ENCODE results near the gene SDR42E1. TPM values are rescaled to one million over a fixed set of nuclear protein-coding genes. Genes with fewer than 3 reads are reported as not detected.
A peak's percentile ranks its signal among the peaks of the same experiment; 100 is the strongest.

Gene SDR42E1
- total RNA-seq, 1 donor from 2014 or later, result 4.2 TPM

DNA sequence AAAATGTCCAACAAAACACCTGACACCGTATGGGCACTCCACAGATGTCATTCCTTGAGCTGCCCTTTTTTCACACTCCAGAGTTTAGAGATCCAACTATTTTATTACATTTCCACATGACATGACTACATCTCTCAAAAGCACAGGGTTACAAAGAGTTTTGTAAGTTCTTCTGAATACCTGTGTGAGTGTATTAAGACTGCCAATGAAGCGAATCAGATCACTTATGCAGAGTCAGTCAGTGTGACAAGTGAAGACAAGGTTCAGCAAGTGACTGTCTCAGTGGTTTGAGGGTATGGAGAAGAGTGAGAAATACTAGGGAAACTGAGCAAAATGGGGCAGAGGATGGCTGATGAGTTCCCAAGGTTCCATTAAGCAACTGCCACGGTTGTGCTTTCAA, 8.4 kb downstream of the SDR42E1 start:
- no peak for DNase-seq (ENCODE audit: extremely low spot score in 2 of 2)
- Histone ChIP-seq H3K27ac (no peak overlapping the region), H3K4me1 (no peaks in the 10 kb centered on the region), H3K27me3 (no peaks in the 10 kb centered on the region), H3K36me3 (no peaks in the 10 kb centered on the region), H3K4me3 (no peak overlapping the region), H3K9me3 (no peaks in the 10 kb centered on the region)
- TF ChIP-seq POLR2A (IDR thresholded peaks at IDR 0.05) (no peak), POLR2AphosphoS5 (IDR thresholded peaks at IDR 0.05; ENCODE audit: insufficient read depth in 1 of 2, low read depth in 1 of 2) (no peak)
- TF ChIP-seq, protein P1, sequence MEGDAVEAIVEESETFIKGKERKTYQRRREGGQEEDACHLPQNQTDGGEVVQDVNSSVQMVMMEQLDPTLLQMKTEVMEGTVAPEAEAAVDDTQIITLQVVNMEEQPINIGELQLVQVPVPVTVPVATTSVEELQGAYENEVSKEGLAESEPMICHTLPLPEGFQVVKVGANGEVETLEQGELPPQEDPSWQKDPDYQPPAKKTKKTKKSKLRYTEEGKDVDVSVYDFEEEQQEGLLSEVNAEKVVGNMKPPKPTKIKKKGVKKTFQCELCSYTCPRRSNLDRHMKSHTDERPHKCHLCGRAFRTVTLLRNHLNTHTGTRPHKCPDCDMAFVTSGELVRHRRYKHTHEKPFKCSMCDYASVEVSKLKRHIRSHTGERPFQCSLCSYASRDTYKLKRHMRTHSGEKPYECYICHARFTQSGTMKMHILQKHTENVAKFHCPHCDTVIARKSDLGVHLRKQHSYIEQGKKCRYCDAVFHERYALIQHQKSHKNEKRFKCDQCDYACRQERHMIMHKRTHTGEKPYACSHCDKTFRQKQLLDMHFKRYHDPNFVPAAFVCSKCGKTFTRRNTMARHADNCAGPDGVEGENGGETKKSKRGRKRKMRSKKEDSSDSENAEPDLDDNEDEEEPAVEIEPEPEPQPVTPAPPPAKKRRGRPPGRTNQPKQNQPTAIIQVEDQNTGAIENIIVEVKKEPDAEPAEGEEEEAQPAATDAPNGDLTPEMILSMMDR (IDR thresholded peaks at IDR 0.05), result no peak
- intact Hi-C loops (cut with DNase I), result no loop called here

DNA sequence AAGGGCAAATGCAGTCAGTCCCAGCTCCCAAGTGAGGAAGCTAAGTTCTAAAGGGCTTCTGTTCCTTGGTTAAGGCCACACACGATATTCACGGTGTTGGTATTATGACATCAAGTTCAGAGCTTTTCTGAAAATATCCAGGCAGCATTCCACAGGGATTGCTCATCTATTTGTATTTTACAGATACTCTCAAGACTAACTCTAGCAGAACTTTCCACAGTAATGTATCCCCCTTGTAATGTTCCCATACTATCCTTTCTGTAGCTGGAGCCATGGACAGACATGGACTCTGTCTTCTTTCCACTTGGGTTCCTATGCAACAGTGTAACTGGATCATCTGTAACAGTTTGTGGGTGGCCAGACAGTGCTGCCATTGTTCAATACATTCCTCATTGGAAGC, 13.5 kb downstream of the SDR42E1 start:
- no peak overlapping the region for H3K4me3 ChIP-seq
- H3K36me3 ChIP-seq, result no peaks in the 10 kb centered on the region
- intact Hi-C loops (cut with DNase I), result no loop called here
- H3K4me1 ChIP-seq, result peaks cover 17% of the 10 kb centered on the region
- TF ChIP-seq POLR2AphosphoS5 (IDR thresholded peaks at IDR 0.05; ENCODE audit: insufficient read depth in 1 of 2, low read depth in 1 of 2) (no peak), POLR2A (IDR thresholded peaks at IDR 0.05) (no peak)
- TF ChIP-seq, protein P1 (IDR thresholded peaks at IDR 0.05), result no peak
- no peaks in the 10 kb centered on the region for H3K27me3 ChIP-seq
- no peaks in the 10 kb centered on the region for H3K9me3 ChIP-seq
- H3K27ac ChIP-seq, result peak overlapping the region; percentile 30
- no peak for DNase-seq (ENCODE audit: extremely low spot score in 2 of 2)

DNA sequence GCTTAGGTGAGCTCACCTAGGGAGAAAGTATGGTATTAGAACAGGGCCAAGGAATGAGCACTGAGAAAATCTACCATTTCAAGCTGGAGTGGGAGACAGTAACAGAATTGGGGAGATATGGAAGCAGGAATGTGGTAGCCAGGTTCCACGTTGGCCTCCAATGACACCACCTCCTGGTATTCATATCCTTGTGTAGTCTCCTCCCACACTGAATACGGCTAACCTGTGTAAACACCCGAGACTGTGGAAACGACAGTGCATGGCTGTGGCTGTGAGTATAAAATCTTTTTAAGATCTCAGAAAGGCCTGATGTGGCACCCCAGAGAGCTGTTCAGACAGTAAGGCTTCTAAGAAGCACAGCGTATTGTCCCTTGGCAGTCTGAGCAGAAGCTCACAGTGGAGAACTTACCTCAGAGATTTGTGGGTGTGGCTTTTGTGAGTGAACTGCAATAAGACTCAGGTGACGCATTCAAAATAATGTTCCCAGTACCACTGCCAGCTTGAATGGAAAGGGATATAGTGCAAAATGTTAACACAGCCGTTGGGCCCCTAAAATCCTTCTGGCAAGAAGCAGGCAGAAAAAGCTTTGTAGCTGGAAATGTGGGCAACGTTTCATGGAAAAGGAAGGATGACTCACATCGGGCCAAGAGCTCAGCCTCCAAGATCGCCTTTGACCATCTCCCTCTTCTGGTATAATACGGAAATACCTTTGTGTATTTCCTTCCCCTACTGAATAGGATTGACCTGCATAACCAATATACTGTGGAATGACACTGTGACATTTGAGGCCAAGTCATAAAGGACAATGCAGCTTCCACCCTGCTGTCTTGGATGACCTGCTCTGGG, 14.4 kb downstream of the SDR42E1 start:
- intact Hi-C loops (cut with DNase I), result no loop called here

DNA sequence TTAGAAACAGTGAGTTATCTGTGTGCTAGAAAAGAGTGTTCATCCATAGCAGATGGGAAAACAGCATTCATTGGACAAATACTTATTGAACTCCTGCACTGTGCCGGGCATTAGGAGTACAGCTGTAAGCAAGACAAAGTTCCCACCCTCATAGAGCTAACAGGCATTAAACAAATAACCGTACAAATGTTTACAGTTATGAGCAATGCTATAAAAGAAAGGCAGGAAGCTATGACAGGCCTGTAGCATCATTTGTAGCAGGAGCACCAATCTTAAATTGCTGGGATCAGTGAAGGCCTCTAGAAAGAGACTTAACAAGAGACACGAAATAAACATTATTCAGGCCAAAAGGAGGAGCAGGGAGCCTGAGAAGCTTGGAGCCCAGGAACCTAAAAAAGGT, 15.6 kb downstream of the SDR42E1 start:
- Histone ChIP-seq H3K36me3 (no peaks in the 10 kb centered on the region), H3K27me3 (no peaks in the 10 kb centered on the region), H3K4me1 (peaks cover 17% of the 10 kb centered on the region), H3K9me3 (no peaks in the 10 kb centered on the region), H3K4me3 (no peak overlapping the region), H3K27ac (no peak overlapping the region)
- no peak for TF ChIP-seq POLR2AphosphoS5 (IDR thresholded peaks at IDR 0.05; ENCODE audit: insufficient read depth in 1 of 2, low read depth in 1 of 2)
- no peak for TF ChIP-seq POLR2A (IDR thresholded peaks at IDR 0.05)
- TF ChIP-seq, protein P1 (IDR thresholded peaks at IDR 0.05), result no peak
- intact Hi-C loops (cut with DNase I), result no loop called here
- DNase-seq (ENCODE audit: extremely low spot score in 2 of 2), result no peak

More for the DNA sequence above, 14.4 kb downstream of the SDR42E1 start:
- no peaks in the 10 kb centered on the region for H3K9me3 ChIP-seq
- H3K4me3 ChIP-seq, result no peak overlapping the region
- peak in 1 of 2 donors; percentile 55 for TF ChIP-seq POLR2AphosphoS5 (IDR thresholded peaks at IDR 0.05; ENCODE audit: insufficient read depth in 1 of 2, low read depth in 1 of 2)
- TF ChIP-seq, protein P1 (IDR thresholded peaks at IDR 0.05), result no peak
- TF ChIP-seq POLR2A (IDR thresholded peaks at IDR 0.05), result no peak
- no peak for DNase-seq (ENCODE audit: extremely low spot score in 2 of 2)
- no peaks in the 10 kb centered on the region for H3K27me3 ChIP-seq
- peak overlapping the region; percentile 30 for H3K27ac ChIP-seq
- no peaks in the 10 kb centered on the region for H3K36me3 ChIP-seq
- H3K4me1 ChIP-seq, result peaks cover 17% of the 10 kb centered on the region

DNA sequence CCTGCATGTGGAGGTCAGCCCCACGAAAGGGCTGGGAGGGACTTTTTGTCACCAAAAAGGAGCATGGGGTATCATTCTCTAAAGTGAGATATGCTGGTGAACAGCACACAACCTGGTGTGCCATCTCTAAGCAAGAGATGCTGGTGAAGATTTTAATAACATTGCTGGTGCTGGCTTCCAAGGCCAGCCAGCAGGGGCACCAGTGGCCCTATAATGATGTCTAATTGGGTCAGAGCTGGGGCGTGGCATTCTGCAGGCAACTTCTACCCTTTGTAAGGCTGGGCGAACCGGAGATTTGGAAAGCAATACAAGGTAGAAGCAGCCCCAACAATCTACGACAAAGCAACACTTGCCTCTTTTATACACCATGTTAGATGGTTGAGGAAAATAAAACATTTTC, 16.8 kb downstream of the SDR42E1 start:
- no peak overlapping the region for H3K27ac ChIP-seq
- no peaks in the 10 kb centered on the region for H3K27me3 ChIP-seq
- no peak overlapping the region for H3K4me3 ChIP-seq
- H3K9me3 ChIP-seq, result no peaks in the 10 kb centered on the region
- intact Hi-C loops (cut with DNase I), result no loop called here
- no peaks in the 10 kb centered on the region for H3K36me3 ChIP-seq
- TF ChIP-seq POLR2A (IDR thresholded peaks at IDR 0.05) (no peak), POLR2AphosphoS5 (IDR thresholded peaks at IDR 0.05; ENCODE audit: insufficient read depth in 1 of 2, low read depth in 1 of 2) (no peak)
- TF ChIP-seq, protein P1 (IDR thresholded peaks at IDR 0.05), result no peak
- H3K4me1 ChIP-seq, result peaks cover 17% of the 10 kb centered on the region
- no peak for DNase-seq (ENCODE audit: extremely low spot score in 2 of 2)
